Activated CD8-positive, alpha-beta memory T cell treated with anti-CD3 and anti-CD28 coated beads for 48 hours (primary cell): Measurements from ENCODE around the gene CWC22.
"Not testable (repeated sequence)": the region's sequence is repeated elsewhere in the genome, so short reads cannot be mapped to it uniquely, and the experiment has no call there.

Experiments used
- DNase-seq, 3 experiments: peaks; one replicate each; pipeline ENCODE4 v3.0.0-alpha.2; 2020; ENCODE audit warnings: low read depth in 2 of 3, low spot score in 2 of 3

CWC22 gene

DNA sequence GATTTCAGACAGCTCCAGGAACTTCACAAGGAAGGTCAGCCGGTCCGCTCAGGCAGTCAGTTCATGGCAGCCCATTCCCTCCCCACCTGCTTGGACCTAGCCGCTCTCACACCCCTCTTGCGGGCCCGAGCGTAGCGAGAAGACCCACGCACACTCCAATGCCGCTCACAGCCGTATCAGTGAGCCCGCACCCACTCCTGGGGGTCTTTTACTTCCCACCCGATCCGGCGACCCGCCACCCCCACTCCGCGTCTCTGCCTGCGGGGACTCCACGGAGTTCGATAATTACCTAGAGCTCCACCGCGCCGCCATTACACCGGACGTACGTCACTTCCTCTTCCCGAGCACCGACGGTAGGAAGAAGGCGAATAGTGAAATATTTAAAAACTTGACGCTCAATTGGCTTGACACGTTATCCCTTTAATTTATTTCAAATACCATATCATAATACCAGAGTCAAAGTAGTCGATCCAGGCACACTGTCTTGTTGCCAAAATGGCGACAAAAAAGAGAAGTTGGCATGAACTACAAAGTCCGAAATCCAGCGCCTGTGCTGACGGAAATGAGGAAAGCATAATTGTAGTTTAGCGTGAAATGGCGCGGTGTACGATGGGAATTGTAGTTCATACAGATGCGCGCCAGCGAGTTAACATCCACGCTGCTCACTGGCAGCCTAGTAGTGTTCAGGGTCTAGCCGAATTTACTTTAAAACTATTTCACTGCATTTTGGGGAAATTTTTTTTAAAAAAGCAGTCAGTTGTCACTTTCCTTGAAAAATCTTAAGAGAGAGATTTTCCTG, at the start of gene CWC22:
Gene CWC22, minus strand, starts transcription at position 517 of the 799 bp plus-strand sequence. CDS start 13,956 bp downstream, outside the sequence.
- peak; percentile 38 to 59 (median 47) for DNase-seq

DNA sequence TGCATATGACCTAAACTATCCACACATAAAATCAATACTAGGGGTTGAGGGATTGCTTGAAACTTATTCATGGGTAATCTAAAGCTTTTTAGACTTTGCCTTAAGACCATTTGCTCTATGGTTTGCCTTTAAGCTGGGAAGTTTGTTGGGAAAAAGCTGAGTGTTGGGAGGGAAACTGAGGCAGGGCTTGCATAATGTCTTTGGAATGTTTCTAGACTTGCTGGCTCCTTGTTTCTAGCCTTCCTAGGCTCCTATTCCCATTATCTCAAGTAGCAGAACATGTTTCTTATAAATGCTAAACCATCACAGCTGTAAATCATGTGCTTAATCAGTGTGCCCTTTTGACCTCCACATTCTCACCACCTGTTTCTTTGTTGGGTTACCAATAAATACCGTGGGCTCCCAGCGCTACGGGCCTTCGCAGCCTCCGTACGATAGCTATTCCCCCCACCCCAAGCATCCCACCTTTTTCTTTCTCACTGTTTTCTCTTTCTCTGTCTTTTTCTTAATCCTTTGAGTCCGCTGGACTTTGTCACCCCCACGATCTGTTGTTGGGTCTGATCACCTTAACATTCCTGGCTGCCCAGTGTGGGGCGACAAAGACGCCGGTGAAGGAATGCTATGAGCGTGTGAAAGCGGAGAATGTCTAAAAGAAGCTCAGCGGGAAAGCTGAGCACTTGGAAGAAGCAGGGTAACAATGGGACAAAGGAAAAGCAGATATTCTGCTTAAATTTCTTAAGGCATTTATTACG, 49.4 kb upstream of the CWC22 start:
- no peak for DNase-seq

DNA sequence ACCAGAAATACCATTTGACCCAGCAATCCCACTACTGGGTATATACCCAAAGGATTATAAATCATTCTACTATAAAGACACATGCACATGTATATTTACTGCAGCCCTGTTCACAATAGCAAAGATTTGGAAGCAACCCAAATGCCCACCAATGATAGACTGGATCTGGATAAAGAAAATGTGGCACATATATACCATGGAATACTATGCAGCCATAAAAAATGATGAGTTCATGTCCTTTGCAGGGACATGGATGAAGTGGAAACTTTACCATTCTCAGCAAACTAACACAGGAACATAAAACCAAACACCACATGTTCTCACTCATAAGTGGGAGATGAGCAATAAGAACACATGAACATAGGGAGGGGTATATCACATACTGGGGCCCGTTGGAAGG, 47.5 kb upstream of the CWC22 start:
- not testable (repeated sequence) for DNase-seq

DNA sequence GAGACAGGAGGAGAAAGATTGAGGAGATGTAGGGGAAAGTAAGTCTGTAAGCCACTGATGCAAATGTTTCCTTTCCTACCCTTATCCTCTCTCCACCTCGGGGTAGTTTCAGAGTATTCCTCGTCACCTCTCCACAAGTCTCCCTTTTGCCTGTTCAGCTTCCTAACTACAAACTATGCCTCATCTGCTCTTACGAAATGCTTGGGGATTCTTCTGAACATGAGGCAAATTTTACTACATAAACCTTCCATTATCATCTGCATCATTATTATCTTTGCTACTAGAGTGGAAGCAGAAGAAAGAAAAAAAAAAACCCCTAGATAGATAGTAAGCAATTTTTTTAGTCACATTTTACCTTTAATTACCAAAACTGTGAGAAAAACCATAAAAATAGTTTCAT, 43.1 kb upstream of the CWC22 start:
- DNase-seq: no peak

DNA sequence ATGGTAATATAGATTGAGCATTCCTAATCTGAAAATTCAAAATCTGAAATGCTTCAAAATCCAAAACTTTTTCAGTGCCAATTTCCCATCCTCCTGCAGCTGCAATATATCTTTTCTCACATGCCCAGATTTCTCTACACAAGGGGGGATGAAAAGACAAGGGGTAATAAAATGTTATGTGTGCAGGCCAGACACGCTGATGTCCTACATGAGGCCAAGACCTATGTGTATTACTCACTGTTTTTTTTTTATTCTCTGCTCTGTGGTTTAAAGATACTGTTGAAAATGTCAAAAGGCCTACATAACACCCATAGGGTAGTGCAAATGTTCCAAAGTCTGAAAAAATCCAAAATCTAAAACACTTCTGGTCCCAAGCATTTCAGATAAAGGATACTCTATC, 41.2 kb upstream of the CWC22 start:
- DNase-seq: no peak

DNA sequence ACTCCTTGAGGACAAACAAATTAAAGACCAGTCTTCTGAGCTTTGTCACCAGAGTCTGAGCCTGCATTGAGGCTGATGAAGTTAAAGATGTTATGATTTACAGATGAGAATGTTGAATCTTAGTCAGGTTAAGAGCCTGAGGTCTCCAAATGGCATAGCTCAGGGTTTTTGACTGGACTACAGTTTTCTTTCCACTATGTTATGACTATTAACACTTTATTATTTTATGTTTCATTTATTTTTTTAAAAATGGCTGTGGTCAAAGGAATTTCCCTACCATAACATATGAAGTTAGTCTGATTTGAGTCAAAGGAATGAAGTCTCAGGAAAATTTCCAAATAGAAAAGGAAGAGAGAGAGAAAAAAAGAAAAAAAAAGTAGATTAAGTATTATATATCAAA, 39.7 kb upstream of the CWC22 start:
- no peak for DNase-seq

DNA sequence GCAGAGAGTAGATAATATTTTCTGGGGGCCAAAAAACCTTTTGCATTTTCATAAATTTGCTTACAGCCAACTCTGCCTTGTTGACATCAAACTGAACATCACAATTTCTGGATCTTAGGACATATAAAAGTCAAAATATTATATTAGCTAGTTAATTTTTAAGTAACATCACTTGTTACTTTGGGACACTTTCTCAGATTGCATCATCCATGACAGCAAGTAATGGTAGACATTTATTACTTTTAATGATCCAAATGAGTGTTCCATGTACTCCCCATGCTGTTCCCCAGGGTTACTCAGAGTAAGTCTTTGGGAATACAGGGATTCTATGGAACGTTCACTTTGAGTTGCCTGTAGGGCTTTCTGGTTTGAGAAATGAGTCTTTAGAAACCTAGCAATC, 39.1 kb upstream of the CWC22 start:
- no peak for DNase-seq

DNA sequence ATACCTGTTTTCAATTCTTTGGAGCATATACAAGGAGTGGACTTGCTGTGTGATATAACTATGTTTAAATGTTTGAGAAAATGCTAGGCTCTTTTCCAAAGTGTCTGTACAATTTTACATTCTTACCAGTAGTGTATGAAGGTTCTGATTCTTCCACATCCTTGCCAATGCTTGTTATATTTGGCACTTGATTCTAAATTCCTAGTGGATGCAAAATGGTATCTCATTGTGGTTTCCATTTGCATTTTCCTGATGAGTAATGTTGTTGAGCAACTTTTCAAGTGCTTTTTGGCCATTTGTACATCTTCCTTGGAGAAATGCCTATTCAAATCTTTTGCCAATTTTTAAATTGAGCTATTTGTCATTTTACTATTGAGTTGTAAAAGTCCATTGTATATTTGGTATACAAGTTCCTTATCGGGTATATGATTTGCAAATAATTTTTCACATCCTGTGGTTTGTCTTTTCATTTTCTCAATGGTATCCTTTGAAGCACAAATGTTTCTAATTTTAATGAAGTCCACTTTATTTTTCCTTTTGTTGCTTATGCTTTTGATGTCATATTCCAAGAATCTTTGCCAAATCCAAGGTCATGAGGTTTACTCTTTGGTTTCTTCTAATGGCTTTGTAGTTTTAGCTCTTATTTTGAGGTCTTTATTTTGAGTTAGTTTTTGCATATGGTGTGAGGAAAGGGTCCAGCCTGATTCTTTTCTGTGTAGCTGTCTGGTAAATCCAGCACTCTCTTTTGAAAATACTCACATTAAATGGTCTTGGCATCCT, 33.2 kb upstream of the CWC22 start:
- no peak for DNase-seq

DNA sequence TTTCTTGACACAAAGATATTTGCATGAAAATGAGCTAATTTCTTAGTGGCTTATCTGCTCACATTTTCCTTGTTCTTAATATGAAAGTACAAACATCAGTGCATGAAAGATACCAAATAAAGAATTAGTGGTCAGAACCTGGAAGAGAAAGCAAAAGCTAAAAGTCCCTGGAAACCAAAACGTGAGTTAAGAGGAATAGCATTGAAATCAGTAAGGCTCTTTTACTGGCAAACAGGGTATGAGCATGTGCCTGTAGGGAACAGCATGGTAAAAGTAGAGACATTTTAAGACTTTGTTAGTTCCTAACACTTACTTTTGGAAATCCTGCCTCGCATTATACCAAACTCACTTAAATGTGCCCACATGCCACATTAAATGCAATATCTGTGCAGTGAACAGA, 31.9 kb upstream of the CWC22 start:
- no peak for DNase-seq

DNA sequence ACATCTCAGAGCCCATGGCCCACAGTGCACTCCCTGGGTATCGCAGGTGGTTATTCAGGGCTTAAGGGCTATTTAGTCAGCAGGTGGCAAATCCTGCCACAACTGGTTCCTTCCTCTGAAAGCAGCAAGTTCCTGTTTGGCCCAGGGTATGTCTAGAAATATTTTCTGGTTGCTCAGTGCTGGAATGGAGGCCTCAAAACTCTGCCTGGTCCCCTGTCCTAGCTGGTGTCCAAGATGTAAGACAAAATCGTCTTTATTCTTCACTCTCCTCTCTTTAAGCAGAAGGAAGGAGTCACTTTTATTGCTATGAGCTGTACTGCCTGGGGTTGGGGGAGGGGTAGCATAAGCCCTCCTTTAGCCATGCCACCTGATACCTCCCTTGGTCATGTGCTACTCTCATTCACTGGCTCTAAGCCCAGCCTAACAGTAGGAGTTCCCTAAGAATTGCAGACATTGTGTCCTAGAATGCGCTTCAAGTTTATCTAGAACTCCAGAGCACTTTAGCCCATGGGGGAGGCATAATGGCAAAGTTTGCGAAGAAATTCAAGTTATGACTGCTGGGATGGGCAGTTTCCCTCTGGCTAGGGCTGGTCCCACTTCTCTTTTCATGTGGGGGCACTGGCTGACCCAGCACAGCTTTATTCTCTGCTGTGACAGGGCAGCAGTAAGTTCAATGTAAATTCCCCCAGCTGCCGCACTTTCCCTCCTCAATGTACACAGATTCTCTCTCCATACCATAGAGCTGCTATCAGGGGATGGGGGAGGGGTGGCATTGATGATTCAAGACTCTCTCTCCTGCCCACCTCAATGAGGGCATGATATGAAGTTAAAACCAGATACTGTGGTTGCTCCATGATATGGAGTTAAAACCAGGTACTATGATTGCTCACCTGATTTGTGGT, 27.1 kb upstream of the CWC22 start:
- DNase-seq: no peak

DNA sequence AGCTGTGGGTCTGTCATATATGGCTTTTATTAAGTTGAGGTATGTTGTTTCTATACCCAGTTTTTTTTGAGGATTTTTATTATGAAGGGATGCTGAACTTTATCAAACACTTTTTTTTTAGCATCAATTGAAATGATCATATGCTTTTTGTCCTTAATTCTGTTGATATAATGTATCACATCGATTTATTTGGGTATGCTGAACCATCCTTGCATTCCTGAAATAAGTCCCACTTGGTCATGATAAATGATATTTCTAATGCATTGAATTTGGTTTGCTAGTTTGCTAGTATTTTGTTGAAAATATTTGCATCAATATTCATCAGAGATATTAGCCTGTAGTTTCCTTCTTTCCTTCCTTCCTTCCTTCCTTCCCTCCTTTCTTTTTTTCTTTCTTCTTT, 22.5 kb upstream of the CWC22 start:
- DNase-seq: no peak

DNA sequence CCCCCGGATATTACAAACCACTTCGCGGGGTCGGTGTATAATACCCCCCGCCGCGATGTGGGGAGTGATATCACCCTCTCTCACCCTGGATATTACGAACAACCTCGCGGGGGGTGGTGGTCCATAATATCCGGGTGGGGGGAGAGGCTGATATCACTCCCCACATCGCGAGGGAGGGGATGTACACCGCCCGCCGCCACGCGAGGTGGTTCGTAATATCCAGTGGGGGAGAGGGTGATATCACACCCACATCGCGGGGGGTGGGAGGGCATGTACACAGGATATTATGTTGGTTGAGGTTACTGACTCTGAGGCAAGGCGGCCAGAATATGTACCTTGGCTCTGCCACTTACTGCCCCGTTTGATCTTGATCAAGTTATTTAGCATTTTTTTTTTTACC, 14.8 kb upstream of the CWC22 start:
- no peak for DNase-seq

DNA sequence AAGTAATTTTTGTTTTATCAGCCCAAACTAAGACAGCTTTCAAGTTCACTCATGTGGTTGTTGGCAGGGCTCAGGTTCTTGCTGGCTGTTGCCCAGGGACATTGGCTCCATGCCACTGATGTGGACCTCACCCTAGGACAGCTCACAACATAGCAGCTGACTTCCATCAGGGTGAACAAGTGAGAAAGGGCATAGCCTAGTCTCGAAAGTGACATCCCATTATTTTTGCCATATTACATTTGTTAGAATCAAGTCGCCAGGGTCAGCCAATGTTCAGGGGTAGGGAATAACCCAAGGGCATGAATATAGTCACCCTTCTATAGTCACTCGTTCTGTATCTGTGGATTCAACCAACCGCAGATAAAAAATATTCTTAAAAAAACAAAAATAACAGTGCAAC, 10.7 kb upstream of the CWC22 start:
- DNase-seq: no peak

DNA sequence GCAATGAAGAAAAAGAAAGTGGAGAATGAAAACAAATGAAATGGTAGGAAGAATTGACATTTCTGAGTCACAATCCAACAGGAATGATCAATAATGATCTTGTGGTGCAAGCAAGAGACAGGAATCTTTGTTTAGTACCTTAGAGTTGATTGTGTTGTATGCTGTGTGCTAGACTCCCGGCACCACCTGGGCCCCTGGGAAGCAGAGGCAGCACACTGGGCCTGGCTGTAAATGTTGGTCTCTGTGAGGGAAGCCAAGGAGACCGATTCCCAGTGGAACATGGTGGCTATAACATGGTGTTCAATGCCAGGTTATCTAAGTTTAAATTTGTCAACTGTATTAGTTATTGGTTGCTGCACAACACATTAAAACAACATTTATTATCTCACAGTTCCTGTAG, 9.8 kb upstream of the CWC22 start:
- DNase-seq: no peak

DNA sequence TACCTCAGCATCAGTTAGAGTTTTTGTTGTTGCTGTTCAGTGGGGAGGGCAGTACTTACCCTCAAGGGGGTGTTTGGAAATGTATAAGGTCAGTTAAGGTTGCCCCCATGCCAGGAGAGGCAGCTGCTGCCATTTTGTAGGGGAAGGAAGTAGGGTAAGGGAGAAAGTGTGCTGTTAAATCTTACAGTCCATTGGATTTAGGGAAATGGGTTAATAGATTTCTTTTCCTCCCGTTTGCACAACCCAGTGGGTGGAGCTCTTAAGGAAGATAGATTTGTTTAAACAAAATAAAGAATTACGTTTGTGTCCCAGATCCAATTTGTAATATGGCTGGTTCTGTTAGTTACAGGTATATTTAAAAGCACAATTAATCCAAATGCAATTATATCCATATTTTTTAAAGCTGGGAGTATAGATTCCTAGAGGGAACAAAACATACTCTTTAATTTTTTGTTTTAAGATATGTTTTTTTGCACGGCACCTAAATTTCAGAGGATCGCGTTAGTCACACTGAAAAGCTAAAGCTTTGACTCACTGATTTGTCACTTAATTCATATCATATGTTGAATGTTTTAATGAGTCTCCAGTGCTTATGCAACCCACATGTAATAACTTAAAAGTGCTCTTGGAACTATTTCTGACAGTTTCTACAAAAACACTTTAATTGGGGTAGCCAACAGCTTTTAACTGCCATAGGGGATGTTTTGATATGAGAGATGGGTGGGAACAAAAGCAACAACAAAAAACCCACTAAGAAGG, 9.0 kb upstream of the CWC22 start:
- DNase-seq: no peak

DNA sequence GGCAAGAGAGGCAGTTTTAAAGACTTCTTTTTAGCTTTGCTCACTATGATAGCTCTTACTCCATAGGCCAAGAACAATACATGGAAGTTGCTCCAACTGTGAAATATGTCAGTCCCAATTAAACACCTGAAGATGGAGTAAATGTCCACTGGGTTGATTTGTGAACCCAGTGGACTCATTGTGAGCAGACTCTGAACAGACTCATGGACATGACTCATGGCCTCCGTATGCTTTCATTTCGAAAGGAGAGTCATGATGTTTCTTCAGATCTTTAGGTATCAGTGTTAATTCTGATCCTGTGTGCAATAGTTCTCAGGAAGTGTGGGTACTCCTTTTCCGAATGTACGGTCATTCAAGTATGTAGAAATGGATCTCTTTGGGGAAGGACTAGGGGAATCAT, 5.4 kb upstream of the CWC22 start:
- DNase-seq: no peak

DNA sequence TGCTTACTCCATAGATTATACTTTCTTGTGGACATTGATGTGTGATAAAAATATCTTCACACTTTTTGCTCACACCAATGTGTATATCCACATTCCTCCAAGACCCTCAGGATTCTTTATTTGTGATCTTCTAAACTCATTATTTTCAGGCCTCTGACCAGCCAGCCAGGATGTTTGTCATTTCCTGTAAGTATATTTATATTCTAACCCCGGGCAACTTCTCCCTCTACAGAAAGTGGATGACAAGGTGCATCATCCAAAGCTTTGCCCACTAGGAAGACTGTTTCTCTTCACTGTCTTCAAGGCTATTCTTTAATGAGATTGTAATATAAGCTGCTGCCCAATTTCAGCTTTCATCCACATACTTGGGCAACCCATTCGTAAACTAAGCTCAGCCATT, 3.6 kb upstream of the CWC22 start:
- DNase-seq: no peak

DNA sequence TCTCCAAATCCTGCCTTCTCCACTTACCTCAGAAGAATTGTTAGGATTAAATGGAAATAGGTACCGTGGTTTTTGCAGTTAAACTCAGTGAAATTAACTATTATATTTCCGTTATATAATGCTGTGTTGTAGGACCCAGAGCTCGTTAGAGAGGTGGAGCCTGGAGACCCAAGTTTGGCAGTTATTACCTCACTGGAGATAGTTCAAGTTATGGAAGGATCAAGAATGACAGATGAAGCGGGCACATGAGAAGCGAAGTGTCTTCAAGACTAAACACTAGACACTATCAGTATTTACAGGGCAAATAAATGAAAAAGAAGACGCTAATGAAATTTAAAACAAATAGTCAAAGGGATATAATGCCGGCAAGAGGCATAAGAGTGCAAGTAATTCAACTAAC, 866 bp downstream of the CWC22 start:
- DNase-seq: no peak

DNA sequence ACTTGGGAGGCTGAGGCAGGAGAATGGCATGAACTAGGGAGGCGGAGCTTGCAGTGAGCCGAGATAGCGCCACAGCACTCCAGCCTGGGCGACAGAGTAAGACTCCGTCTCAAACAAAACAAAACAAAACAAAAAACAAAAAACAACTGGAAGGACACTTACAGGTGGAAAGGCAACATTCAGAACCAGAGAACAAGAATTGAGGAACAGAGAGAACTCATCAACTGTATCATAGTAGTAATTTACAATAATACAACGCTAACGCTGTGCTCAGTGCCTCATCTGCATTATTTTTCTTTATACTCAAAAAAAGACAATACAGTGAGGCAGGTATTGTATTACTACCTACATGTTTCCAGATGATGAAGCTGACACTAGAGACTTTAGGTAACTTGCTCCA, 1.6 kb downstream of the CWC22 start:
- not testable (repeated sequence) for DNase-seq

DNA sequence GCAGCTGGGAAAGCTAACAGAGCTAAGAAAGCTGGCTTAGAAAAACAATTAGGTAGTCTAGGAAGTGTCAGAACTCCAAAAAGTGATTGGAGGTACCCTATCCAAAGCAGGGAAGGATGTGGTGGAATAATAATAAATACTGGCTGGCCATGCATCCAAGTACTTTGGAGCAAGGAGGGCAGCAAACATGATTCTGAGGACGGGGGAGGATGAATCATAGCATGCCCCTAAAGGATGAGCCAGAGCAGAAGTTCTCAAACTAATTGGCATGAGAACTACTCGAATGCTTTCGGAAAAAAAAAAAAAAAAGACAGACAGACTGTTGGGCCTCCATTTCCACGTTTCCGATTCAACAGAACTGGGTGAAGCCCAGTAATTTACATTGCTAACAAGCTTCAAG, 2.4 kb downstream of the CWC22 start:
- DNase-seq: no peak
